Bronchial epithelial cell (primary cell): Measurements from ENCODE around the gene POU3F1. TPM values are rescaled to one million over a fixed set of nuclear protein-coding genes. Genes with fewer than 3 reads are reported as not detected.

Experiments used
- DNase-seq: peaks from one replicate; pipeline ENCODE4 v3.0.0-alpha.2; 2010; ENCODE audit warnings: low read depth
- FAIRE-seq: peaks from 2 replicates; lab custom pipeline; 2011; peaks lifted over from hg19 to GRCh38; lab: Jason Lieb, UNC
- H3K27me3 ChIP-seq: 2 replicates; pipeline ENCODE4 v1.5.1; 2011; ENCODE audit warnings: low read length; ENCODE audit not compliant: control insufficient read depth, insufficient read depth
- H3K36me3 ChIP-seq: 2 replicates; pipeline ENCODE4 v1.5.1; 2011; ENCODE audit warnings: low read length; ENCODE audit not compliant: control insufficient read depth, insufficient read depth
- H3K4me3 ChIP-seq: 2 replicates; pipeline ENCODE4 v1.5.1; 2011; ENCODE audit warnings: mild to moderate bottlenecking, low read depth, low read length, control low read depth
- CTCF ChIP-seq: IDR thresholded peaks from 2 replicates; pipeline ENCODE4 v1.5.1; 2011; ENCODE audit warnings: mild to moderate bottlenecking, moderate library complexity, low read length, control low read depth, inconsistent platforms; ENCODE audit not compliant: insufficient read depth, severe bottlenecking
- total RNA-seq: library from RNA; depleted of rRNA; stranded (reverse); fragments of >200 nt; gene quantifications from 2 replicates; pipeline ENCODE4 v1.2.1, GENCODE V29; 2014

Gene POU3F1
- total RNA-seq, 1 donor from 2014 or later: under 0.01 TPM

GRCh38 chr1:38073534-38074301 is 27.1 kb upstream of the POU3F1 start:
- FAIRE-seq (no peak), DNase-seq (peak; percentile 45)
- no peak for TF ChIP-seq CTCF
- Histone ChIP-seq H3K36me3 (no peaks in the 10 kb centered on the region), H3K27me3 (no peaks in the 10 kb centered on the region), H3K4me3 (no peak overlapping the region)

- FAIRE-seq (peak; percentile 89), DNase-seq (no peak)
- Histone ChIP-seq H3K36me3 (no peaks in the 10 kb centered on the region), H3K4me3 (no peak overlapping the region), H3K27me3 (no peaks in the 10 kb centered on the region)
- no peak for TF ChIP-seq CTCF
These were observed 26.3 kb upstream of the POU3F1 start for GRCh38 chr1:38072858-38073257.

- DNase-seq (peak; percentile 59), FAIRE-seq (peak; percentile 43)
- H3K27me3 ChIP-seq: no peaks in the 10 kb centered on the region
These were observed 25.0 kb upstream of the POU3F1 start for GRCh38 chr1:38071312-38072256.

GRCh38 chr1:38068980-38069340 is 22.4 kb upstream of the POU3F1 start:
- no peak for TF ChIP-seq CTCF
- no peaks in the 10 kb centered on the region for H3K36me3 ChIP-seq
- FAIRE-seq: no peak

More at GRCh38 chr1:38071312-38072256, 25.0 kb upstream of the POU3F1 start:
- TF ChIP-seq CTCF: peak; percentile 51
- H3K4me3 ChIP-seq: no peak overlapping the region
- H3K36me3 ChIP-seq: no peaks in the 10 kb centered on the region

GRCh38 chr1:38068220-38068979 is 21.8 kb upstream of the POU3F1 start:
- no peak for DNase-seq
- no peaks in the 10 kb centered on the region for H3K27me3 ChIP-seq
- no peaks in the 10 kb centered on the region for H3K36me3 ChIP-seq
- FAIRE-seq: no peak
- no peak for TF ChIP-seq CTCF
- H3K4me3 ChIP-seq: no peak overlapping the region

More at GRCh38 chr1:38068980-38069340, 22.4 kb upstream of the POU3F1 start:
- H3K4me3 ChIP-seq: no peak overlapping the region
- no peak for DNase-seq
- no peaks in the 10 kb centered on the region for H3K27me3 ChIP-seq
